GM12878 (cell line): Measurements from ENCODE around the gene TECR.

ENCODE experiments used
- EZH2 ChIP-seq: IDR thresholded peaks from 2 replicates; pipeline ENCODE4 v1.6.1; 2012; ENCODE audit warnings: low read depth, mild to moderate bottlenecking, control low read depth, inconsistent platforms, low read length, borderline replicate concordance; ENCODE audit not compliant: control insufficient read depth
- MXI1 ChIP-seq: fragments of 150-350 bp; IDR thresholded peaks from 2 replicates; pipeline ENCODE4 v1.6.1; 2011; ENCODE audit warnings: low read depth, mild to moderate bottlenecking, inconsistent platforms, low read length, improper control_type of control experiment
- NFYB ChIP-seq: IDR thresholded peaks from 2 replicates; pipeline ENCODE4 v1.6.1; 2011; ENCODE audit warnings: low read depth, mild to moderate bottlenecking, low read length, improper control_type of control experiment, moderate library complexity; ENCODE audit not compliant: insufficient read depth
- PBX3 ChIP-seq: IDR thresholded peaks from 2 replicates; pipeline ENCODE4 v1.6.1; 2011; ENCODE audit warnings: mild to moderate bottlenecking, low read depth, low read length, moderate library complexity; ENCODE audit not compliant: insufficient replicate concordance
- RFX5 ChIP-seq: IDR thresholded peaks from 2 replicates; pipeline ENCODE4 v1.6.1; 2011; ENCODE audit warnings: low read depth, low read length, improper control_type of control experiment
- SRF ChIP-seq, 2 experiments: IDR thresholded peaks; 2 replicates each; pipeline ENCODE4 v1.6.1; 2011; ENCODE audit warnings: low read depth in 2 of 2, low read length in 2 of 2, mild to moderate bottlenecking in 1 of 2, moderate library complexity in 1 of 2
- SUZ12 ChIP-seq: fragments of 200-600 bp; sonication (generic); IDR thresholded peaks from one replicate; pipeline ENCODE4 v1.6.1; 2018; ENCODE audit warnings: antibody characterized with exemption, mild to moderate bottlenecking; ENCODE audit not compliant: unreplicated experiment

- TF ChIP-seq EZH2 (no peak), SUZ12 (no peak), PBX3 (no peak), SRF (IDR thresholded peaks at IDR 0.05; ENCODE audit: low read depth in 2 of 2, low read length in 2 of 2) (no peak), MXI1 (no peak), NFYB (no peak), RFX5 (no peak)
Measured at GRCh38 chr19:14482172-14482941, 47.0 kb upstream of the TECR start.
